WTC11 (cell line): ENCODE data around the gene PCDHA1. TPM values are rescaled to one million over a fixed set of nuclear protein-coding genes. Genes with fewer than 3 reads are reported as not detected.

Experiments
- ATAC-seq: fragments of 200-7000 bp; cut with Tn5 transposase; 2 replicates; pipeline ENCODE4 v1.10.0; 2021; ENCODE audit warnings: mild to moderate bottlenecking, moderate library complexity
- CTCF ChIA-PET: fragments of 300-600 bp; sonication (Branson Sonifier 250); formaldehyde crosslinking; loops from one replicate; lab custom pipeline; 2021; ENCODE audit warnings: antibody characterized with exemption; lab: Charles Lee
- POLR2A ChIA-PET: fragments of 350-600 bp; sonication (Branson Sonifier 250); formaldehyde crosslinking; loops from one replicate; lab custom pipeline; 2021; ENCODE audit warnings: antibody characterized with exemption; lab: Charles Lee
- DNase-seq: peaks from one replicate; pipeline ENCODE4 v3.0.0; 2021; ENCODE audit warnings: low spot score
- H3K27ac Mint-ChIP-seq: 2 replicates; pipeline ENCODE4 v1.8.0; 2021; ENCODE audit warnings: mixed read lengths
- H3K27me3 Mint-ChIP-seq: 2 replicates; pipeline ENCODE4 v1.8.0; 2021; ENCODE audit warnings: low read depth, mild to moderate bottlenecking, moderate library complexity, mixed read lengths
- H3K36me3 Mint-ChIP-seq: 2 replicates; pipeline ENCODE4 v1.8.0; 2021; ENCODE audit warnings: mixed read lengths
- H3K4me1 Mint-ChIP-seq: 2 replicates; pipeline ENCODE4 v1.8.0; 2022; ENCODE audit warnings: mixed read lengths
- H3K4me3 Mint-ChIP-seq: 2 replicates; pipeline ENCODE4 v1.8.0; 2021; ENCODE audit warnings: mild to moderate bottlenecking, moderate library complexity, mixed read lengths
- H3K9me3 Mint-ChIP-seq: 2 replicates; pipeline ENCODE4 v1.8.0; 2021; ENCODE audit warnings: mixed read lengths
- AR ChIP-seq: fragments of 250-450 bp; sonication (Bioruptor Pico); IDR thresholded peaks from 2 replicates; pipeline ENCODE4 v1.9.0; 2021; ENCODE audit warnings: mild to moderate bottlenecking
- ARID4B ChIP-seq: sonication (generic); formaldehyde crosslinking; IDR thresholded peaks from 2 replicates; pipeline ENCODE4 v1.8.0; 2023; ENCODE audit warnings: missing genetic modification reagents, mild to moderate bottlenecking, borderline replicate concordance
- ATF3 ChIP-seq: sonication (generic); formaldehyde crosslinking; conservative IDR thresholded peaks from 2 replicates; pipeline ENCODE4 v1.8.1; 2022; ENCODE audit warnings: mild to moderate bottlenecking, missing genetic modification reagents
- CDX4 ChIP-seq: fragments of 250-450 bp; sonication (Bioruptor Pico); IDR thresholded peaks from 2 replicates; pipeline ENCODE4 v1.9.0; 2021; ENCODE audit warnings: moderate library complexity, mild to moderate bottlenecking, inconsistent platforms, borderline replicate concordance
- E2F4 ChIP-seq: sonication (generic); formaldehyde crosslinking; IDR thresholded peaks from 2 replicates; pipeline ENCODE4 v1.8.1; 2022; ENCODE audit warnings: low read depth, mild to moderate bottlenecking, moderate library complexity, missing genetic modification reagents, borderline replicate concordance
- ETV6 ChIP-seq: sonication (generic); formaldehyde crosslinking; IDR thresholded peaks from 2 replicates; pipeline ENCODE4 v1.8.1; 2022; ENCODE audit warnings: mild to moderate bottlenecking, missing genetic modification reagents
- GABPB1 ChIP-seq: sonication (generic); formaldehyde crosslinking; IDR thresholded peaks from 2 replicates; pipeline ENCODE4 v1.8.1; 2023; ENCODE audit warnings: mild to moderate bottlenecking, missing genetic modification reagents
- GRHL2 ChIP-seq: fragments of 250-450 bp; sonication (Bioruptor Pico); IDR thresholded peaks from 2 replicates; pipeline ENCODE4 v1.8.0; 2022; ENCODE audit warnings: mild to moderate bottlenecking, moderate library complexity; ENCODE audit not compliant: insufficient replicate concordance, severe bottlenecking
- IRF1 ChIP-seq: sonication (generic); formaldehyde crosslinking; IDR thresholded peaks from 2 replicates; pipeline ENCODE4 v1.8.0; 2023; ENCODE audit warnings: missing genetic modification reagents
- IRF2 ChIP-seq: sonication (generic); formaldehyde crosslinking; IDR thresholded peaks from 2 replicates; pipeline ENCODE4 v1.8.0; 2022; ENCODE audit warnings: low read depth, missing genetic modification reagents, borderline replicate concordance
- KAT7 ChIP-seq: sonication (generic); formaldehyde crosslinking; IDR thresholded peaks from 2 replicates; pipeline ENCODE4 v1.8.1; 2023; ENCODE audit warnings: missing genetic modification reagents, mild to moderate bottlenecking, borderline replicate concordance
- NR3C1 ChIP-seq: sonication (generic); formaldehyde crosslinking; conservative IDR thresholded peaks from 2 replicates; pipeline ENCODE4 v1.8.1; 2023; ENCODE audit warnings: low read depth, mild to moderate bottlenecking, missing genetic modification reagents
- PRDM15 ChIP-seq: sonication (generic); formaldehyde crosslinking; IDR thresholded peaks from 2 replicates; pipeline ENCODE4 v1.8.0; 2022; ENCODE audit warnings: missing genetic modification reagents
- RORB ChIP-seq: fragments of 250-450 bp; sonication (Bioruptor Pico); IDR thresholded peaks from 2 replicates; pipeline ENCODE4 v1.9.0; 2021; ENCODE audit warnings: mild to moderate bottlenecking
- TP53 ChIP-seq: sonication (generic); formaldehyde crosslinking; IDR thresholded peaks from 2 replicates; pipeline ENCODE4 v1.8.1; 2023; ENCODE audit warnings: mild to moderate bottlenecking, missing genetic modification reagents
- USF1 ChIP-seq: sonication (generic); formaldehyde crosslinking; IDR thresholded peaks from 2 replicates; pipeline ENCODE4 v1.8.0; 2022; ENCODE audit warnings: mild to moderate bottlenecking, missing genetic modification reagents
- ZNF121 ChIP-seq: sonication (generic); formaldehyde crosslinking; IDR thresholded peaks from 2 replicates; pipeline ENCODE4 v1.8.0; 2023; ENCODE audit warnings: missing genetic modification reagents
- ZNF232 ChIP-seq: sonication (generic); formaldehyde crosslinking; IDR thresholded peaks from 2 replicates; pipeline ENCODE4 v1.8.0; 2022; ENCODE audit warnings: mild to moderate bottlenecking, missing genetic modification reagents
- ZNF317 ChIP-seq: sonication (generic); formaldehyde crosslinking; IDR thresholded peaks from 2 replicates; pipeline ENCODE4 v1.8.1; 2023; ENCODE audit warnings: low read depth, mild to moderate bottlenecking, moderate library complexity, missing genetic modification reagents, borderline replicate concordance
- ZNF396 ChIP-seq: fragments of 250-450 bp; sonication (Bioruptor Pico); IDR thresholded peaks from 2 replicates; pipeline ENCODE4 v1.8.0; 2021; ENCODE audit warnings: mild to moderate bottlenecking, moderate library complexity, borderline replicate concordance
- total RNA-seq: library from RNA; stranded (reverse); gene quantifications from 3 replicates; pipeline ENCODE4 v1.2.3, GENCODE V29; 2021

PCDHA1 gene
- total RNA-seq, 1 experiment from 2014 or later: 2.4 TPM

GRCh38 chr5:140962190-140962589 is 176.2 kb downstream of the PCDHA1 start:
- Mint-ChIP-seq H3K36me3 (no peaks in the 10 kb centered on the region), H3K9me3 (no peaks in the 10 kb centered on the region), H3K4me3 (no peak overlapping the region), H3K4me1 (peaks cover 20% of the 10 kb centered on the region), H3K27me3 (peaks cover 9% of the 10 kb centered on the region), H3K27ac (no peak overlapping the region)
- CTCF ChIA-PET: no interaction called here
- DNase-seq (no peak), ATAC-seq (no peak)
- POLR2A ChIA-PET: no interaction called here
- TF ChIP-seq USF1 (CRISPR knock-in tag) (no peak), ATF3 (CRISPR knock-in tag) (no peak), PRDM15 (no peak), CDX4 (CRISPR knock-in tag) (no peak), E2F4 (CRISPR knock-in tag) (no peak), RORB (CRISPR knock-in tag) (no peak), GABPB1 (CRISPR knock-in tag) (no peak), GRHL2 (CRISPR knock-in tag) (no peak), NR3C1 (CRISPR knock-in tag) (no peak), IRF2 (CRISPR knock-in tag) (no peak), ARID4B (CRISPR knock-in tag) (no peak), TP53 (CRISPR knock-in tag) (no peak)

GRCh38 chr5:140964356-140964755 is 178.4 kb downstream of the PCDHA1 start:
- peaks cover 21% of the 10 kb centered on the region for H3K27me3 Mint-ChIP-seq
- CTCF ChIA-PET: interaction anchor here (1.1 to 1.5 kb wide), 2 partner anchors 55 to 76 kb away, joined by 3 to 8 read pairs; no protein-coding TSS in a partner anchor
- no peaks in the 10 kb centered on the region for H3K9me3 Mint-ChIP-seq
- H3K4me3 Mint-ChIP-seq: peak overlapping the region; percentile 92; the same call in 1 of the 2 replicates
- POLR2A ChIA-PET: interaction anchor here (1.6 kb wide), 1 partner anchor 38 kb away, joined by 4 read pairs; the partner anchor contains the start of gene PCDHAC1
- H3K36me3 Mint-ChIP-seq: no peaks in the 10 kb centered on the region
- H3K27ac Mint-ChIP-seq: no peak overlapping the region
- peaks cover 31% of the 10 kb centered on the region for H3K4me1 Mint-ChIP-seq
- ATAC-seq (no peak), DNase-seq (no peak)
- TF ChIP-seq ZNF121 (CRISPR knock-in tag): no peak
- no peak for TF ChIP-seq IRF1
- TF ChIP-seq ZNF317 (CRISPR knock-in tag): no peak
- TF ChIP-seq ATF3 (CRISPR knock-in tag): no peak
- TF ChIP-seq ETV6: no peak
- no peak for TF ChIP-seq AR (CRISPR knock-in tag)
- TF ChIP-seq ZNF232 (CRISPR knock-in tag): no peak
- TF ChIP-seq ZNF396 (CRISPR knock-in tag): no peak
- no peak for TF ChIP-seq KAT7 (CRISPR knock-in tag)
